Activated CD8-positive, alpha-beta memory T cell treated with anti-CD3 and anti-CD28 coated beads for 24 hours (primary cell): Measurements from ENCODE around the gene SMYD1.

ENCODE experiments used
- DNase-seq: peaks from one replicate; pipeline ENCODE4 v3.0.0-alpha.2; 2020

Gene SMYD1

DNA sequence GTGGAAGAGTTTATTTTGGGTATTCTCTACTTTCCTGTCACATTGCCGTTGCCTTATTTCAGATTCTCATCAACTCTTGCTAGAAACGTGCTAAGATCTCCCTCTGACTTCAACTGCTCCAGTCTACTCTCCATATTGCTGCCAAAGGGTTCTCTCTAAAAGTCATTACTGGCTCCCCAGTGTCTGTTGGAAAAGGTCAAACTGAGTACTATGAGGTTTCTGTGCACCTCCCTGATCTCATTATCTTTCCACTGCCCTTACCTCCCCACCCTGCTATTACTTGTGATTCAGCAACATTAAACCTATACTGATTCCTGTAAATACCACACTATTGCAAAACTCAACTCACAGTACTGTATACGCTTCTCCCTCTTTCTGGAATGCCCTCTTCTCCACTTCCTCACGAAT lies 10.2 kb upstream of the SMYD1 start:
- no peak for DNase-seq

GRCh38 chr2:88058191-88058590 lies 9.4 kb upstream of the SMYD1 start:
- no peak for DNase-seq

GRCh38 chr2:88059979-88060906 lies 7.4 kb upstream of the SMYD1 start:
- no peak for DNase-seq

GRCh38 chr2:88060907-88061275 lies 6.7 kb upstream of the SMYD1 start:
- no peak for DNase-seq

GRCh38 chr2:88061295-88061694 lies 6.3 kb upstream of the SMYD1 start:
- DNase-seq = no peak

DNA sequence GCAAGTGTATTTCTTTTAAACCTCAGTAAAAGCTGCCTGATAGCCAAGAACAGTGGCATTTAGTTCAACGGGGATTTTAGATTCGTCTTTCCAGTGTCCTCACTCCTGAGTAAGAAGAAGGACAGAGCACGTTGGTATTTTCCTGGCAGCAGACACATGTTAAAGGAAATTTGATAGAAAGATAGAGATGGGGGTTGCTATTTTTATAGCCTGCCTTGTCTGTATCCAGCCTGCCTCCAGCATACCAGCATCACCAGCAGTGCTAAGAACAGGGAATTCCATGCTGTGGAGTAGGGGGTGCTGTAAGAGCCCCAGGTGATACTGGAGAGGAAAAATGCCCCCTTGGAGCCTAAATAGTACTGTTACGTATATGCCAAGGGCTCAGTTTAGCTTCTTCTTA lies 1.1 kb upstream of the SMYD1 start:
- no peak for DNase-seq

GRCh38 chr2:88067189-88067588 lies 436 bp upstream of the SMYD1 start:
- DNase-seq = no peak

GRCh38 chr2:88068044-88068443 lies 419 bp downstream of the SMYD1 start:
- DNase-seq = no peak

DNA sequence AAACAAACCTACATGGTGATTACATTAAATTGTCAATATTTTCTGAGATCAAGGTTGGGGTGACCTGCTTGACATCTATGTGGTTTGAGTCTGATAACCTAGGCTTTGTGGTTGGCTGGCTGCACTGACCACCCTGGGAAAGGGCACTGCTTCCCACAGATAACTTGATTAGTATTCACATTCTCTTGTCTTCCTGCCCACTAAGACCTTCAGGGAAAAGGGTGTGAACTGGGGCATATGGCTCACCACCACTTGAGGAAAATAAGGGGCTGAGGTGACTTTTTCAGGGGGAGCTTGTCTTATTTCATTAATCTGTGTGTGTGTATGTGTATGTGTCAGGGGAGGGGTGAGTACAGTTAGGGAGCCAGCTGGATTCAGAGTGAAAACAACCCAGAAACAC lies 1.5 kb downstream of the SMYD1 start:
- DNase-seq = no peak

- no peak for DNase-seq
Measured at GRCh38 chr2:88070055-88070454, 2.4 kb downstream of the SMYD1 start.

GRCh38 chr2:88071365-88071764 lies 3.7 kb downstream of the SMYD1 start:
- DNase-seq = no peak

DNA sequence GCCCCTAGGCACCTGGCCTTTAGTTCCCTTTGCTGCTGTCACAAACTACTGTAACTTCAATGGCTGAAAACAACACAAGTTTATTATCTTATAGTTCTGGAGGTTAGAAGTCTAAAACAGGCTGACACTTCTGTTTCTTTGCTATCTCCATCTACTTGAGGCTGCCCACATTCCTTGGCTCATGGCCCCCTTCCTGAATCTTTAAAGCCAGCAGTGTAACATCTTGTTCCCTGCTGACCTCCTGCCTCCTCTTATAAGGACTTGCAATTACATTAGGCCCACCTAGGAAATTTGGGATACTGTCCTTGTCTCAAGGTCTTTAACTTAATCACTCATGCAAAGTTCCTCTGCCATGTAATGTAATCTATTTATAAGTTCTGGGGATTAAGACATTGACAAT lies 6.5 kb downstream of the SMYD1 start:
- DNase-seq = no peak

GRCh38 chr2:88074854-88075292 lies 7.2 kb downstream of the SMYD1 start:
- no peak for DNase-seq

DNA sequence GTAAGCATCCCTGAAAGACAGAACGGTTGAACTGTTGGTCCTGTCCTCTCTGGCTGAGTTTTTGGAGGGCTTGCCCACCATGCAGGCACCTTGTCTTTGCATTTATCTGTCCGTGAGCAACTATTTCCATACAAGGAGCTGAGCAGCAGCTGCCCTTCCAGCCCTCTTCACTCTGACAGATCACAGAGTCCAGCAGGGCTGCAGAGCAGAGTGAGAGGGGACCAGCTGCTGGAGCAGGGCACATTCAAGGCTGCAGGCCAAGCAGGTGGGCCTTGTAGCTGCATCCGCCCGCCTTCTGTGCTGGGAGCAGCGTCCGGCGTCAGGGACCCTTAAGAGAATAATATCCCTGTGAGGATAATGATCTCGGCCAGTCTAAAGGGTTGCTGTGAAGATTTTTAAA lies 9.5 kb downstream of the SMYD1 start:
- no peak for DNase-seq

DNA sequence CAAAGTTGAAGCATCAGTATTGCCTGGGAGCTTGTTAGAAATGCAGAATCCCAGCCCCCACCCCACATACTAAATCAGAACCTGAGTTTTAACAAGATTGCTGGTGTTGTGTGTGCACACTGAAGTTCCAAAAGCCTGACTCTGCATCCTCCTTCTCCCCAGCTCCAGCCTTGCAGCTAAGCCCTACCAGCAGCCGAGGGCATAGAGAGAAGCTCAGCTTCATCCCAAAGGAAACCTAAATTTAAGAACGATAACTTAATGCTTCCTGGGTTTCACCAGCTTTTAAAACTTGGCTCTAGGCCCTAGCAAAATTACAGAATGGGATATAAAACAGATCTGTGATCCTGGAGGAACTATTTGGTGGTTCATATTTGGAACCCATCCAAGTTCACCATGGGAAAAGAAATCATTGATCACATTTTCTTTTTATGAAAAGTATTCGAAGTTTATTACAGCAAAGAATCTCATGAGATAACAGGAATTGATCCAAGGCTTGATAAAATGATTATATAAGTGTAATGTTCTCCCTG lies 11.1 kb downstream of the SMYD1 start:
- no peak for DNase-seq

- DNase-seq = no peak
Measured at GRCh38 chr2:88080545-88080944, 12.9 kb downstream of the SMYD1 start.

DNA sequence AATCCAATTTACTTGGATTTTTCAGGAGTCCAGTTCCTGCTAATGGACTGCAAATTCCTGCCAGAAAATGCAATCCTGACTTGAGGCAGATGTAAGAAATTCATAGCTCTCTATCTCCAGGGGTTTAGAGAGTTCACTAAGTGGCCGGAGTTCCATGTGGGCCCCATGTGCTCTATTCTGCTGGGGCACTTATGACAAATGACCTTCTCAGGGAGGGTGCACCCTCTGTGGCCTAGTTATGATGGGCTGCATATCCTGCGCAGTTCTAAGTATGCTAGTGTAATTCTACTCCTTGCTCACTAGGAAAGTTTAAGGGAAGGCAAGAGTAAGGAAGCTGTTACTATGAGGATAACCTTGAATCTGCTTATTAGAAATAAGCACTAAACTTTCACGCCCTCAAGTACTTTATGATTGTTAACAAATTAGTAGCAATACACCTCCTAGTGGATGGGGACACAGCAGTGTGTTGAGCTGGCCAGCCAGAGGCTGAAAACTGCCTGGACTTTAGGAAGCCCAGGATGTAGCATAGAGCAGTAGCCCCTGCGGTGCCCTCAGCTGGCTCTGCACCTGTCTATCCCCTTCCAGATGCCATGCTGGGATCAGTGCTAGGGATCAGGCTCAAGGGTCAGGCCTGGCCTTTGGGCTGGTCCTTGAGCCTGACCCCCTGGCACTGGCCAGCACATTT lies 14.4 kb downstream of the SMYD1 start:
- no peak for DNase-seq

GRCh38 chr2:88082781-88083180 lies 15.2 kb downstream of the SMYD1 start:
- no peak for DNase-seq

DNA sequence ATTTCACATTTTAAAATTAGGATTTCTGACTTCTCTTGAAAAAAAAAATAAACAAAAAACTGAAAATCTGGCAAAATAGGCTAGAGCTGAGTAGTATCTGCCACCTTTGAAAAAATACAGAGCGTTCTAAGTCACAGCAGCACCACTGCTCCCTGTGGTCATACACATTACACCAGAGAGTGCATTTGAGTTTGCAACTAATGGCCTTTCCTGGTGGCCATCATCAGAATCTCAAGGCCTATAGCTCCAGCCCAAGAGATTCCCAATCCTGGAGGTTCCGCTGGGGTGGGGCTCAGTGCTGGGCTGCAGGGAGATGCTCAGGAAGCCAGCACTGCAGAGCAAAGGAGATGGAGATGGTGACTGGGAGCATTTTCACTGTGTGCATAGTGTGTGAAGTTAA lies 17.5 kb downstream of the SMYD1 start:
- DNase-seq = no peak

- no peak for DNase-seq
Measured at GRCh38 chr2:88085602-88086001, 18.0 kb downstream of the SMYD1 start.

DNA sequence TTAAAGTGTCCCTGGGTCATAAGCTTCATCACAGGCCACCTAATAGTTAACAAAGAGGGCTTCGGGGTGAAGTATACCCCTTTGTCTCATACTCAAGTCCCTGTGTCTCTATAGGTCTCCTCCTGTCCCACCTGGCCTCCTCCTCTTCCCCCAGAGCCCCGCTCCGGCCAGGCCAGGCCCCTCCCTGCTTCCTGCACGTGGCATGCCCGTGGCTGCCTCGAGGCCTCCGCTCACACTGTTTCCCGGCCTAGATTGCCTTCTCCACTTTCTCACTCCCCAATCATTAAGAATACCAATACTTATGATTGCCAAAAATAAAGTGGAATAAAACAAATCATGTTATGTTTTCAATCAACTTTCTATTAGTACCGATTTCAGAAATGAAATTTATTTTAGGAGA lies 18.8 kb downstream of the SMYD1 start:
- no peak for DNase-seq

- no peak for DNase-seq
Measured at GRCh38 chr2:88087073-88087472, 19.4 kb downstream of the SMYD1 start.

- DNase-seq = no peak
Measured at GRCh38 chr2:88087763-88088162, 20.1 kb downstream of the SMYD1 start.

DNA sequence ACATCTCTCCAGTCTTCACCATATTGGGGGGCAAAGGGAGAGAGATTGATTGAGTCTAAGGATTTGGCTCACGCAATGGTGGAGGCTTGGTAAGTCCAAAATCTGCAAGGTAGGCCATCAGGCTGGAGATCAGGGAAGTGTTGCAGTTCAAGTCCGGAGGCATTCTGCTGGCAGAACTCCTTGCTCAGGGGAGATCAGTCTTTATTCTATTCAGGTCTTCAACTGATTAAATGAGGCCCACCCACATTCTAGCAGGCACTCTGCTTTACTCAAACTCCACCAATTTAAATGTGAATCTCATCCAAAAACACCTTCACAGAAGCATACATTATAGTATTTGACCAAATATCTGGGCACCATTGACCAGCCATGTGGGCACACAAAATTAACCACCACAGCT lies 21.4 kb downstream of the SMYD1 start:
- DNase-seq = no peak
